K562 (cell line): ENCODE measurements around the gene CCDC192. TPM values are rescaled to one million over a fixed set of nuclear protein-coding genes. Genes with fewer than 3 reads are reported as not detected.

Experiments
- CBFB ChIP-seq: sonication (generic); formaldehyde crosslinking; IDR thresholded peaks from 2 replicates; pipeline ENCODE4 v1.4.0; 2020; ENCODE audit warnings: mild to moderate bottlenecking, missing genetic modification reagents
- ESRRA ChIP-seq: fragments of 450-650 bp; IDR thresholded peaks from 2 replicates; pipeline ENCODE4 v1.6.1; 2014; ENCODE audit warnings: low read depth, mild to moderate bottlenecking, moderate library complexity, borderline replicate concordance
- KDM1A ChIP-seq, 2 experiments: fragments of 450-650 bp; IDR thresholded peaks; 2 replicates each; pipeline ENCODE4 v1.6.1; 2016; ENCODE audit warnings: mild to moderate bottlenecking in 2 of 2
- MGA ChIP-seq: fragments of 450-650 bp; IDR thresholded peaks from 2 replicates; pipeline ENCODE4 v1.6.1; 2016; ENCODE audit warnings: mild to moderate bottlenecking, moderate library complexity
- NR4A1 ChIP-seq, 2 experiments: fragments of 250-450 bp in 1 of 2; fragments of 450-650 bp in 1 of 2; sonication (Bioruptor Pico) in 1 of 2; IDR thresholded peaks; 2 replicates each; pipeline versions ENCODE4 v1.4.0 to v1.6.1; 2016 to 2020; ENCODE audit warnings: mild to moderate bottlenecking in 2 of 2, missing compliant biosample characterization in 1 of 2, missing genetic modification characterization in 1 of 2, moderate library complexity in 1 of 2
- polyA plus RNA-seq, 8 experiments: library from polyadenylated mRNA; depleted of rRNA in 4 of 8; stranded (reverse) in 5 of 8; unstranded in 3 of 8; fragments of >200 nt; fragmentation: Nextera tagmentation in 2 of 8; fragmentation: Illumina TruSeq in 1 of 8; extraction: Ambion mirVana in 2 of 8; extraction: Trizol in 1 of 8; gene quantifications; 2 replicates each; pipeline versions ENCODE4 v1.2.1 to v1.2.3, GENCODE V29; 2011 to 2014; ENCODE audit warnings: inconsistent platforms in 1 of 8, missing spikeins in 1 of 8
- total RNA-seq, 7 experiments: library from RNA; depleted of rRNA in 6 of 7; stranded (reverse); fragments of >200 nt in 6 of 7; fragmentation: Illumina TruSeq in 2 of 7; extraction: Trizol in 2 of 7; gene quantifications; 2 replicates each; pipeline versions ENCODE4 v1.2.1 to v1.2.3, GENCODE V29; 2011 to 2021; ENCODE audit warnings: low replicate concordance in 1 of 7

CCDC192 gene
- total and polyA plus RNA-seq, 9 of the 15 experiments (the other 6 are each of a cell fraction or from before 2014, with no cell fraction given), result 0.21 to 0.66 (median 0.38) TPM; not detected in 2

- peak in 1 of 2 experiments; percentile 63; a peak in 1 of 4 replicates for TF ChIP-seq KDM1A (IDR thresholded peaks at IDR 0.05)
- TF ChIP-seq CBFB (CRISPR knock-in tag), result no peak
- no peak for TF ChIP-seq NR4A1 (CRISPR knock-in tag; IDR thresholded peaks at IDR 0.05)
- peak; percentile 70; the same call in 1 of the 2 replicates for TF ChIP-seq NR4A1 (tag; IDR thresholded peaks at IDR 0.05)
- TF ChIP-seq ESRRA, result peak; percentile 92
- peak; percentile 50 for TF ChIP-seq MGA
- TF ChIP-seq, all 486 proteins: peak for 13
These were observed 36.7 kb downstream of the CCDC192 start (continued) for GRCh38 chr5:127739807-127740384.
